ENCODE measurements around the gene CAMTA1. TPM values are rescaled to one million over a fixed set of nuclear protein-coding genes. Genes with fewer than 3 reads are reported as not detected.

Gene CAMTA1
- total RNA-seq, 1 experiment from 2014 or later: 69.5 TPM

DNA sequence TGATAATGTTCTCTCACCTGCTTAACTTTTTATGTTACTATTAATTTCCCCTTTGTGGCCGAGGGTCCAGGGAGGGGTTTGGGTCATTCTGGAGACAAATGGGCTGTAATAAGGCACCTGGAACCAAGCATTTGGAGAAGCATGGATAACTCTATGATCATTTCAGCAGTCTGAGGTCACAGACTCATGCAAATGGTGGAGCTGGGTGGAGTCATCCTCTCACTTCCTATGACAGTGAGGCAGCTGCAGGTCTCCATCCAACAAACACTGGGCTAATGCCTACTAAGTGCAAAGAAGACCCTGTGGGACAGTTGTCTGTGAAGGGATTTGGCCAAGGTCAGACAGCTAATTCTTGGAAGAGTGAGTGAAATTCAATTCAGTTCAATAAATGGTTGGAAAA lies 28.8 kb upstream of the CAMTA1 start:
- Histone ChIP-seq H3K4me3 (replicated peaks in 1 of 2; ENCODE audit: low read depth in 1 of 2, low read length in 2 of 2) (no peak overlapping the region), H3K27me3 (ENCODE audit: insufficient read depth, low read length) (no peaks in the 10 kb centered on the region), H3K9me3 (ENCODE audit: control insufficient read depth in 1 of 2, insufficient read depth in 1 of 2, low read depth in 1 of 2, low read length in 2 of 2) (no peaks in the 10 kb centered on the region), H3K9ac (ENCODE audit: low read length) (no peak overlapping the region), H2AFZ (ENCODE audit: low read depth, low read length, poor library complexity, severe bottlenecking) (no peak overlapping the region), H3K4me1 (ENCODE audit: control insufficient read depth in 1 of 2, insufficient read depth in 2 of 2, low read length in 2 of 2) (peaks cover 0 to 3% of the 10 kb centered on the region in 2 experiments; a peak in 1 of 4 replicates), H3K79me2 (ENCODE audit: insufficient read depth, low read length) (no peaks in the 10 kb centered on the region), H3K4me2 (ENCODE audit: low read length) (no peak overlapping the region), H3K9me2 (ENCODE audit: insufficient read depth) (no peaks in the 10 kb centered on the region), H3K27ac (ENCODE audit: low read depth, low read length) (no peak overlapping the region), H3K36me3 (ENCODE audit: control insufficient read depth in 1 of 2, insufficient read depth in 2 of 2, low read length in 2 of 2) (no peaks in the 10 kb centered on the region), H4K20me1 (ENCODE audit: insufficient read depth) (no peaks in the 10 kb centered on the region)
- CTCF ChIA-PET: no interaction called here
- no TSS peak for BruUV-seq (replicated peaks)
- RAD21 ChIA-PET (ENCODE audit: low non-redundant PET in 1 of 2, low total read pairs in 2 of 2, uncharacterized antibody in 2 of 2, unreplicated experiment in 2 of 2): no interaction called here
- POLR2A ChIA-PET: no interaction called here
- DNase-seq (ENCODE audit: low read depth, low spot score): no peak
- TF ChIP-seq SP1 (IDR thresholded peaks at IDR 0.05; ENCODE audit: low read depth) (no peak), MAX (IDR thresholded peaks at IDR 0.05) (no peak), POLR2AphosphoS5 (IDR thresholded peaks at IDR 0.05; ENCODE audit: low read depth, low read length) (no peak), RAD21 (IDR thresholded peaks at IDR 0.05; ENCODE audit: low read depth) (no peak), POLR2A (IDR thresholded peaks at IDR 0.05; ENCODE audit: borderline replicate concordance, extremely low read depth, insufficient read depth, insufficient read length) (no peak), JUND (IDR thresholded peaks at IDR 0.05) (no peak), SRF (IDR thresholded peaks at IDR 0.05; ENCODE audit: low read depth) (no peak), SIN3A (IDR thresholded peaks at IDR 0.05; ENCODE audit: low read depth) (no peak), EZH2 (IDR thresholded peaks at IDR 0.05) (no peak), FOSL1 (IDR thresholded peaks at IDR 0.05; ENCODE audit: low read depth) (no peak), ELF1 (IDR thresholded peaks at IDR 0.05; ENCODE audit: borderline replicate concordance, low read depth) (no peak), CEBPB (IDR thresholded peaks at IDR 0.05; ENCODE audit: low read depth) (no peak)
- TF ChIP-seq, protein P1, sequence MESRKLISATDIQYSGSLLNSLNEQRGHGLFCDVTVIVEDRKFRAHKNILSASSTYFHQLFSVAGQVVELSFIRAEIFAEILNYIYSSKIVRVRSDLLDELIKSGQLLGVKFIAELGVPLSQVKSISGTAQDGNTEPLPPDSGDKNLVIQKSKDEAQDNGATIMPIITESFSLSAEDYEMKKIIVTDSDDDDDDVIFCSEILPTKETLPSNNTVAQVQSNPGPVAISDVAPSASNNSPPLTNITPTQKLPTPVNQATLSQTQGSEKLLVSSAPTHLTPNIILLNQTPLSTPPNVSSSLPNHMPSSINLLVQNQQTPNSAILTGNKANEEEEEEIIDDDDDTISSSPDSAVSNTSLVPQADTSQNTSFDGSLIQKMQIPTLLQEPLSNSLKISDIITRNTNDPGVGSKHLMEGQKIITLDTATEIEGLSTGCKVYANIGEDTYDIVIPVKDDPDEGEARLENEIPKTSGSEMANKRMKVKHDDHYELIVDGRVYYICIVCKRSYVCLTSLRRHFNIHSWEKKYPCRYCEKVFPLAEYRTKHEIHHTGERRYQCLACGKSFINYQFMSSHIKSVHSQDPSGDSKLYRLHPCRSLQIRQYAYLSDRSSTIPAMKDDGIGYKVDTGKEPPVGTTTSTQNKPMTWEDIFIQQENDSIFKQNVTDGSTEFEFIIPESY (IDR thresholded peaks at IDR 0.05; ENCODE audit: extremely low read depth, insufficient replicate concordance, low read length): no peak
- TF ChIP-seq, protein P2, sequence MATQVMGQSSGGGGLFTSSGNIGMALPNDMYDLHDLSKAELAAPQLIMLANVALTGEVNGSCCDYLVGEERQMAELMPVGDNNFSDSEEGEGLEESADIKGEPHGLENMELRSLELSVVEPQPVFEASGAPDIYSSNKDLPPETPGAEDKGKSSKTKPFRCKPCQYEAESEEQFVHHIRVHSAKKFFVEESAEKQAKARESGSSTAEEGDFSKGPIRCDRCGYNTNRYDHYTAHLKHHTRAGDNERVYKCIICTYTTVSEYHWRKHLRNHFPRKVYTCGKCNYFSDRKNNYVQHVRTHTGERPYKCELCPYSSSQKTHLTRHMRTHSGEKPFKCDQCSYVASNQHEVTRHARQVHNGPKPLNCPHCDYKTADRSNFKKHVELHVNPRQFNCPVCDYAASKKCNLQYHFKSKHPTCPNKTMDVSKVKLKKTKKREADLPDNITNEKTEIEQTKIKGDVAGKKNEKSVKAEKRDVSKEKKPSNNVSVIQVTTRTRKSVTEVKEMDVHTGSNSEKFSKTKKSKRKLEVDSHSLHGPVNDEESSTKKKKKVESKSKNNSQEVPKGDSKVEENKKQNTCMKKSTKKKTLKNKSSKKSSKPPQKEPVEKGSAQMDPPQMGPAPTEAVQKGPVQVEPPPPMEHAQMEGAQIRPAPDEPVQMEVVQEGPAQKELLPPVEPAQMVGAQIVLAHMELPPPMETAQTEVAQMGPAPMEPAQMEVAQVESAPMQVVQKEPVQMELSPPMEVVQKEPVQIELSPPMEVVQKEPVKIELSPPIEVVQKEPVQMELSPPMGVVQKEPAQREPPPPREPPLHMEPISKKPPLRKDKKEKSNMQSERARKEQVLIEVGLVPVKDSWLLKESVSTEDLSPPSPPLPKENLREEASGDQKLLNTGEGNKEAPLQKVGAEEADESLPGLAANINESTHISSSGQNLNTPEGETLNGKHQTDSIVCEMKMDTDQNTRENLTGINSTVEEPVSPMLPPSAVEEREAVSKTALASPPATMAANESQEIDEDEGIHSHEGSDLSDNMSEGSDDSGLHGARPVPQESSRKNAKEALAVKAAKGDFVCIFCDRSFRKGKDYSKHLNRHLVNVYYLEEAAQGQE (IDR thresholded peaks at IDR 0.05; ENCODE audit: low read depth): no peak
- TF ChIP-seq, protein P3, sequence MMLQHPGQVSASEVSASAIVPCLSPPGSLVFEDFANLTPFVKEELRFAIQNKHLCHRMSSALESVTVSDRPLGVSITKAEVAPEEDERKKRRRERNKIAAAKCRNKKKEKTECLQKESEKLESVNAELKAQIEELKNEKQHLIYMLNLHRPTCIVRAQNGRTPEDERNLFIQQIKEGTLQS (IDR thresholded peaks at IDR 0.05): no peak
- TF ChIP-seq, protein P4, sequence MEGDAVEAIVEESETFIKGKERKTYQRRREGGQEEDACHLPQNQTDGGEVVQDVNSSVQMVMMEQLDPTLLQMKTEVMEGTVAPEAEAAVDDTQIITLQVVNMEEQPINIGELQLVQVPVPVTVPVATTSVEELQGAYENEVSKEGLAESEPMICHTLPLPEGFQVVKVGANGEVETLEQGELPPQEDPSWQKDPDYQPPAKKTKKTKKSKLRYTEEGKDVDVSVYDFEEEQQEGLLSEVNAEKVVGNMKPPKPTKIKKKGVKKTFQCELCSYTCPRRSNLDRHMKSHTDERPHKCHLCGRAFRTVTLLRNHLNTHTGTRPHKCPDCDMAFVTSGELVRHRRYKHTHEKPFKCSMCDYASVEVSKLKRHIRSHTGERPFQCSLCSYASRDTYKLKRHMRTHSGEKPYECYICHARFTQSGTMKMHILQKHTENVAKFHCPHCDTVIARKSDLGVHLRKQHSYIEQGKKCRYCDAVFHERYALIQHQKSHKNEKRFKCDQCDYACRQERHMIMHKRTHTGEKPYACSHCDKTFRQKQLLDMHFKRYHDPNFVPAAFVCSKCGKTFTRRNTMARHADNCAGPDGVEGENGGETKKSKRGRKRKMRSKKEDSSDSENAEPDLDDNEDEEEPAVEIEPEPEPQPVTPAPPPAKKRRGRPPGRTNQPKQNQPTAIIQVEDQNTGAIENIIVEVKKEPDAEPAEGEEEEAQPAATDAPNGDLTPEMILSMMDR (IDR thresholded peaks at IDR 0.05 in 2 of 3, conservative IDR thresholded peaks at IDR 0.05 in 1 of 3; ENCODE audit: borderline replicate concordance in 1 of 3, insufficient read depth in 1 of 3, low read depth in 2 of 3, low read length in 2 of 3): no peak
- ATAC-seq: no peak
- intact Hi-C loops (cut with micrococcal nuclease): no loop called here

Measured in HCT116 (cell line).